ENCODE data around the gene COL5A3. TPM values are rescaled to one million over a fixed set of nuclear protein-coding genes. Genes with fewer than 3 reads are reported as not detected.

COL5A3 gene
- total RNA-seq, 4 donors from 2014 or later: 3.7 to 7.4 (median 5.2) TPM

- peak within 1 kb of the TSS in 2 of 4 donors; percentile 5 to 84 for H3K27ac ChIP-seq
- no peak for TF ChIP-seq CTCF (IDR thresholded peaks at IDR 0.05)
- TF ChIP-seq POLR2A (IDR thresholded peaks at IDR 0.05): no peak
- peaks cover 0 to 68% (median 0%) of the 10 kb centered on the region in 4 donors for H3K27me3 ChIP-seq
- 82 to 84% methylated on average over 7 to 10 of the region's 10 CpGs for WGBS, 2 donors
- no peak within 1 kb of the TSS for H3K4me3 ChIP-seq
- no peaks in the 10 kb centered on the region for H3K36me3 ChIP-seq
- no peaks in the 10 kb centered on the region for H3K9me3 ChIP-seq
- no peak for DNase-seq
- peaks cover 28 to 59% (median 37%) of the 10 kb centered on the region in 3 donors for H3K4me1 ChIP-seq
- intact Hi-C loops (cut with DNase I): no loop called here
These were observed 3.0 kb upstream of the COL5A3 start, which contains the start of gene RDH8 for GRCh38 chr19:10013316-10013715. Gene RDH8 (plus strand): TSS chr19:10013483. CDS start chr19:10013498, 15 bp downstream.

DNA sequence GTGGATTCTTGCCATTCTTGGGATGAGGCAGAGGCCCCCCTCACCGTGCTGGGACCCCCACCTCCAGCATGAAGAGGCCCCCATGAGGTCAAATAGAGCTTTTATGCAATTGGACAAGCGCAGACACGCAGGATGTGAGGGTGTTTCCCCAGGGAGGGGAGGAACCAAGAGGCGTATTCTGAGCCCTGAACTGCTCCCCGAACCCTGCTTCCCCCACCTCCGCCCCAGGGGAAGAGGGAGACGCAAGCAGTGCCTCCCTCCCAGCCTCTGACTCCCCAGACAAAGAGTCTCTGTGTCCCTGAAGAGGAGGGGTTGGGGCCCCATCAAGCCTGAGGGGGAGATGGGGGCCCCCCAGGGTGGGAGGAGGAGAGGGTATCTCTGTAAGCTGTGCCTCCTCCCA, 1.7 kb upstream of the COL5A3 start:
- intact Hi-C loops (cut with DNase I): no loop called here
- Histone ChIP-seq H3K9me3 (no peaks in the 10 kb centered on the region), H3K4me3 (no peak overlapping the region), H3K36me3 (no peaks in the 10 kb centered on the region), H3K27ac (peak overlapping the region in 2 of 4 donors; percentile 69 to 84), H3K4me1 (peaks cover 32 to 71% (median 41%) of the 10 kb centered on the region in 3 donors), H3K27me3 (peaks cover 0 to 79% (median 0%) of the 10 kb centered on the region in 4 donors)
- 9 to 27% methylated on average over 3 to 5 of the region's 7 CpGs for WGBS, 2 donors
- TF ChIP-seq CTCF (IDR thresholded peaks at IDR 0.05) (no peak), POLR2A (IDR thresholded peaks at IDR 0.05) (no peak)
- DNase-seq: no peak

- H3K27me3 ChIP-seq: peaks cover 0 to 85% (median 0%) of the 10 kb centered on the region in 4 donors
These were observed 635 bp upstream of the COL5A3 start for GRCh38 chr19:10010939-10011338.

GRCh38 chr19:10009714-10010224, 535 bp downstream of the COL5A3 start:
- 6% methylated on average over 9 to 15 of the region's 22 CpGs for WGBS, 2 donors
- Histone ChIP-seq H3K27ac (peak overlapping the region; percentile 69 to 86 (median 78)), H3K4me1 (peaks cover 32 to 84% (median 47%) of the 10 kb centered on the region in 3 donors), H3K9me3 (no peaks in the 10 kb centered on the region), H3K4me3 (peak overlapping the region; percentile 24 to 62 (median 46)), H3K36me3 (peaks cover 0 to 6% (median 0%) of the 10 kb centered on the region in 3 donors), H3K27me3 (peaks cover 0 to 87% (median 0%) of the 10 kb centered on the region in 4 donors)
- no peak for DNase-seq
- TF ChIP-seq POLR2A (IDR thresholded peaks at IDR 0.05) (no peak), CTCF (IDR thresholded peaks at IDR 0.05) (no peak)
- intact Hi-C loops (cut with DNase I): no loop called here

More at GRCh38 chr19:10010939-10011338, 635 bp upstream of the COL5A3 start:
- intact Hi-C loops (cut with DNase I): no loop called here
- no peak for TF ChIP-seq POLR2A (IDR thresholded peaks at IDR 0.05)
- no peak for TF ChIP-seq CTCF (IDR thresholded peaks at IDR 0.05)
- Histone ChIP-seq H3K4me3 (peak overlapping the region in 1 of 4 donors; percentile 39), H3K9me3 (no peaks in the 10 kb centered on the region), H3K36me3 (no peaks in the 10 kb centered on the region), H3K4me1 (peaks cover 32 to 76% (median 42%) of the 10 kb centered on the region in 3 donors), H3K27ac (peak overlapping the region in 3 of 4 donors; percentile 69 to 84 (median 71))
- WGBS, 2 donors: 49 to 65% methylated on average over 9 of the region's 9 CpGs
- DNase-seq: no peak

DNA sequence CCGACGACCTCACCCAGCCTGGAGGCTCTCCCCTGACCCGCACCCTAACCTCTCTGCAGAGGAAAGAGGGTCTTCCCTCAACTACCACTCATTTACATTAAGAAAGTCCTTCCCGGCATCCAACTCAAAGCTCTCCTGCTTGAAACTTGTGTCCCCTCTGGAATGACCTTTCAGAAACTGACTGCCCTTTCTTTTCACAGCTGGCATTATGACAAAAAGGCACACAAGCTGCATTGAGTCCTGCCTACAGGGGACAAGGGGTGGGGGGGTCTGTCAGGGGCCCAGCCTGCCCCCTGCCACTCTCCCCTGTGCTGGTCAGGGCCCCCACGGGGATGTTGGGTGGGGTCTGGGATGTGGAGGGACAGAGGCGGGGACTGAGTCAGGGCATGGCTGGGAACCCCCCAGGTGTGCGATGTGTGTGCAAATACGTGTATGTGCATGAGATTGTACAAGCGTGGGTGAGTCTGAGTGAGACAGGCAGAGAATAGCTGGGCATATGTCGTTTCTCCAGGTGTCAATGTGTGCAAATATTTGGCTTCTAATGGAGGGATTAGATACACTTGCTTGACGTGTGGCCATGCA, 2.0 kb downstream of the COL5A3 start:
- no peak for TF ChIP-seq CTCF (IDR thresholded peaks at IDR 0.05)
- TF ChIP-seq POLR2A (IDR thresholded peaks at IDR 0.05): no peak
- Histone ChIP-seq H3K4me3 (peak overlapping the region in 2 of 4 donors; percentile 3 to 23), H3K27ac (peak overlapping the region; percentile 43 to 86 (median 76)), H3K4me1 (peaks cover 32 to 74% (median 47%) of the 10 kb centered on the region in 3 donors), H3K36me3 (peaks cover 0 to 6% (median 0%) of the 10 kb centered on the region in 3 donors), H3K9me3 (no peaks in the 10 kb centered on the region), H3K27me3 (peaks cover 0 to 75% (median 0%) of the 10 kb centered on the region in 4 donors)
- WGBS, 2 donors: 41 to 42% methylated on average over 8 to 11 of the region's 11 CpGs
- DNase-seq: no peak
- intact Hi-C loops (cut with DNase I): no loop called here

Measured in esophagus squamous epithelium (tissue), 5 donors.